ENCODE measurements around the gene DTX1. TPM values are rescaled to one million over a fixed set of nuclear protein-coding genes. Genes with fewer than 3 reads are reported as not detected.

Gene DTX1
- total RNA-seq, 1 experiment from 2014 or later, result 3.0 TPM

GRCh38 chr12:113059071-113059595 lies 2.6 kb downstream of the DTX1 start:
- Histone ChIP-seq H4K91ac (ENCODE audit: insufficient read length, low read depth, low read length) (no peak overlapping the region), H3K4ac (ENCODE audit: low read depth, low read length) (no peak overlapping the region), H2BK20ac (ENCODE audit: low read depth, low read length, poor library complexity, severe bottlenecking) (no peak overlapping the region), H2AFZ (ENCODE audit: low read length) (no peak overlapping the region), H3K27me3 (ENCODE audit: insufficient read depth, low read length) (peaks cover 10% of the 10 kb centered on the region), H3K18ac (ENCODE audit: insufficient read length, low read depth, low read length) (no peak overlapping the region), H3K9ac (ENCODE audit: extremely low read depth, insufficient read length, low read length) (no peak overlapping the region), H3T11ph (ENCODE audit: low read length) (no peak overlapping the region), H3K56ac (ENCODE audit: insufficient read length, low read depth, low read length) (no peak overlapping the region), H2AK5ac (ENCODE audit: insufficient read length, low read length) (no peak overlapping the region), H2BK120ac (ENCODE audit: low read depth, low read length, poor library complexity, severe bottlenecking) (no peak overlapping the region), H2BK15ac (ENCODE audit: low read depth, low read length) (no peak overlapping the region), H2BK5ac (ENCODE audit: insufficient read length, low read length) (no peak overlapping the region), H4K5ac (ENCODE audit: insufficient read length, low read depth, low read length) (no peak overlapping the region), H3K79me2 (ENCODE audit: insufficient read depth, low read length) (no peaks in the 10 kb centered on the region), H3K79me1 (ENCODE audit: insufficient read depth, low read depth, low read length, poor library complexity, severe bottlenecking) (no peaks in the 10 kb centered on the region), H4K20me1 (ENCODE audit: control insufficient read depth, insufficient read depth, insufficient read length) (no peaks in the 10 kb centered on the region), H2BK12ac (ENCODE audit: insufficient read length, low read depth, low read length) (no peak overlapping the region), H3K27ac (ENCODE audit: insufficient read length, low read depth, low read length) (no peak overlapping the region), H3K4me2 (ENCODE audit: insufficient read depth, insufficient read length, low read length) (no peak overlapping the region), H3K23ac (ENCODE audit: insufficient read length, low read depth, low read length) (no peak overlapping the region), H3K23me2 (ENCODE audit: insufficient read length, low read depth, low read length, poor library complexity, severe bottlenecking) (no peaks in the 10 kb centered on the region), H3K14ac (ENCODE audit: insufficient read depth, low read length) (no peak overlapping the region), H3K4me1 (ENCODE audit: insufficient read depth, low read length) (no peaks in the 10 kb centered on the region), H4K8ac (replicated peaks; ENCODE audit: insufficient read length, low read depth, low read length) (no peak overlapping the region), H3K9me3 (ENCODE audit: control insufficient read depth, low read depth, low read length) (no peaks in the 10 kb centered on the region)
- TF ChIP-seq CTCF (conservative IDR thresholded peaks at IDR 0.05), result no peak
- Mint-ChIP-seq H3K4me1 (peaks cover 6 to 18% of the 10 kb centered on the region in 2 experiments), H3K9me3 (no peaks in the 10 kb centered on the region), H3K4me3 (no peak overlapping the region), H3K27ac (no peak overlapping the region), H3K27me3 (ENCODE audit: low read depth) (peaks cover 36% of the 10 kb centered on the region), H3K36me3 (ENCODE audit: insufficient read depth in 1 of 3, low read depth in 3 of 3) (no peaks in the 10 kb centered on the region; a peak in 1 of 7 replicates)
- DNase-seq, result no peak
- WGBS (ENCODE audit: extremely low coverage, insufficient read length, low lambda C conversion rate), result no CpG with 5 or more reads among the region's 8 CpGs

All from H9 (cell line).